Measurements from ENCODE around the gene CFAP53.

CFAP53 gene, protein sequence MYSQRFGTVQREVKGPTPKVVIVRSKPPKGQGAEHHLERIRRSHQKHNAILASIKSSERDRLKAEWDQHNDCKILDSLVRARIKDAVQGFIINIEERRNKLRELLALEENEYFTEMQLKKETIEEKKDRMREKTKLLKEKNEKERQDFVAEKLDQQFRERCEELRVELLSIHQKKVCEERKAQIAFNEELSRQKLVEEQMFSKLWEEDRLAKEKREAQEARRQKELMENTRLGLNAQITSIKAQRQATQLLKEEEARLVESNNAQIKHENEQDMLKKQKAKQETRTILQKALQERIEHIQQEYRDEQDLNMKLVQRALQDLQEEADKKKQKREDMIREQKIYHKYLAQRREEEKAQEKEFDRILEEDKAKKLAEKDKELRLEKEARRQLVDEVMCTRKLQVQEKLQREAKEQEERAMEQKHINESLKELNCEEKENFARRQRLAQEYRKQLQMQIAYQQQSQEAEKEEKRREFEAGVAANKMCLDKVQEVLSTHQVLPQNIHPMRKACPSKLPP

DNA sequence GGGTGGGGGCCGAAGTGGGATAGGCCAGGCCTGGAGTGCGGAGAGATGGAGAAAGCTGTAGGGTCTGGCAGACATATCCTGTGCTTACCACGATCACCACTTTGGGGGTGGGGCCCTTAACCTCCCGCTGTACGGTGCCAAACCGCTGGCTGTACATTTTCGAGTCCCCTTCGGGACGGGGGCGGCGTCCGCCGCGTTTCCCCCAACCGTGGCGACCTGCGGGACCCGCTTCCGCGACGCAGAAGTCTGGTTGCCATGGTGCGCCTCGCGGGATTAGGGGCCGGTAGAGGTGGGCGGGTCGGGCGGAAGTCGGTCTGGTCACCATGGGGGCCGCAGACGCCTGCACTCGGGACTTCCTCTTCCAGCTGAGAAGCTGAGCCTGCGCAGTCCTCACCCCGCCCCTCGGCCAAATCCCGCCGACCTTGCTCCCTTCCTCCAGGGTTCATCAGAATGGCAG is at the start of gene CFAP53:
CFAP53 (minus strand) TSS at position 248 of the 457 bp plus-strand sequence; CDS start at position 157, 91 bp downstream.
- peak within 1 kb of the TSS; percentile 68 for H3K4me3 ChIP-seq (ENCODE audit: insufficient read length, low read depth)
- peak; percentile 71 for DNase-seq (ENCODE audit: low read depth, low spot score)
- H3K27me3 ChIP-seq (ENCODE audit: insufficient read depth, insufficient read length): no peaks in the 10 kb centered on the region
- TF ChIP-seq YY1 (IDR thresholded peaks at IDR 0.05; ENCODE audit: insufficient read depth, insufficient read length) (no peak), ZNF274 (IDR thresholded peaks at IDR 0.05; ENCODE audit: low read depth, low read length) (no peak), SUZ12 (IDR thresholded peaks at IDR 0.05; ENCODE audit: extremely low read depth, insufficient read depth, insufficient read length) (no peak)
- H3K9me3 ChIP-seq (ENCODE audit: insufficient read depth, low read length): no peaks in the 10 kb centered on the region
- H3K9ac ChIP-seq (ENCODE audit: insufficient read length, low read depth): peak within 1 kb of the TSS; percentile 80
- peaks cover 21% of the 10 kb centered on the region for H3K36me3 ChIP-seq (ENCODE audit: insufficient read depth, insufficient read length, low read length)
- no peaks in the 10 kb centered on the region for H3K4me1 ChIP-seq (ENCODE audit: insufficient read depth, insufficient read length)

DNA sequence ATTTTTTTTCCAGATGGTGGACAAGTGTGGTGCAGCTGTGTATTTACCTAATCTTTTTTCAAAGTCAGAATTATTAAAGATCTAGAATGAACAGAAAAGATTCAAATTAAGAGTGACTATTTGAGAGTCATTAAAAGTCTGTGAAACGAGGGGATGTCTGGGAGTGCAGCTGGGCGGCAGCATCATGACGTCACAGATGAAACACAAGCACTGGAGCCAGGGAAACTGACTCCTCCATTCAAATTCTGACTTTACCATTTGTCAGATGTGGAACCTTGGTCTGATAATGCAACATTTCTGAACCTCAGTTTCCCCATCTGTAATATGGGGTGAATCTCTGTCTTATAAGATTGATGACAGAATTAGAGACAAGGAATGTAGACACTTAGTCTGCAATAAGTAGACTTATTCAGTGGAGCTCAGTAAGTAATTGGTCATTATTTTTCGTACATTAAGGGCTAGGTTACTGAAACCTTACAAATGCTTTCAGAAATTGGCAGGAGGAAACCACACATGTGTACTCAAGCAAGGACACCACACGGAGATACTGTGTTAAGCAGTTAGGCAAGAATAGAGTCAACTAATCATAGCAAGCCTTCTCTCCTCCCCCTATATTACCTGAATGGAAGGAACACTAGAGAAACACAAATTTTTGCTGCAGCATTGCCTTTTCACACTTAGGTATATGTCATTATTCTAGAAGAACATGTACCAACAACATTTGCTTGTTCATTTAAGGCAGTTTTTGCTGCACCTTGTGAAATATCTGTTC is 49.0 kb upstream of the CFAP53 start:
- TF ChIP-seq YY1 (IDR thresholded peaks at IDR 0.05; ENCODE audit: insufficient read depth, insufficient read length) (no peak), SUZ12 (IDR thresholded peaks at IDR 0.05; ENCODE audit: extremely low read depth, insufficient read depth, insufficient read length) (no peak), ZNF274 (IDR thresholded peaks at IDR 0.05; ENCODE audit: low read depth, low read length) (no peak)
- Histone ChIP-seq H3K27me3 (ENCODE audit: insufficient read depth, insufficient read length) (no peaks in the 10 kb centered on the region), H3K4me1 (ENCODE audit: insufficient read depth, insufficient read length) (no peaks in the 10 kb centered on the region), H3K36me3 (ENCODE audit: insufficient read depth, insufficient read length, low read length) (no peaks in the 10 kb centered on the region), H3K9me3 (ENCODE audit: insufficient read depth, low read length) (no peaks in the 10 kb centered on the region), H3K9ac (ENCODE audit: insufficient read length, low read depth) (no peak overlapping the region), H3K4me3 (ENCODE audit: insufficient read length, low read depth) (no peak overlapping the region)
- no peak for DNase-seq (ENCODE audit: low read depth, low spot score)

GRCh38 chr18:50313873-50314460 is 47.7 kb upstream of the CFAP53 start:
- Histone ChIP-seq H3K4me3 (ENCODE audit: insufficient read length, low read depth) (no peak overlapping the region), H3K9me3 (ENCODE audit: insufficient read depth, low read length) (no peaks in the 10 kb centered on the region), H3K4me1 (ENCODE audit: insufficient read depth, insufficient read length) (no peaks in the 10 kb centered on the region), H3K36me3 (ENCODE audit: insufficient read depth, insufficient read length, low read length) (no peaks in the 10 kb centered on the region), H3K9ac (ENCODE audit: insufficient read length, low read depth) (no peak overlapping the region), H3K27me3 (ENCODE audit: insufficient read depth, insufficient read length) (peaks cover 3% of the 10 kb centered on the region)
- no peak for DNase-seq (ENCODE audit: low read depth, low spot score)
- no peak for TF ChIP-seq ZNF274 (IDR thresholded peaks at IDR 0.05; ENCODE audit: low read depth, low read length)
- no peak for TF ChIP-seq SUZ12 (IDR thresholded peaks at IDR 0.05; ENCODE audit: extremely low read depth, insufficient read depth, insufficient read length)
- no peak for TF ChIP-seq YY1 (IDR thresholded peaks at IDR 0.05; ENCODE audit: insufficient read depth, insufficient read length)

GRCh38 chr18:50313031-50313607 is 46.8 kb upstream of the CFAP53 start:
- peaks cover 11% of the 10 kb centered on the region for H3K27me3 ChIP-seq (ENCODE audit: insufficient read depth, insufficient read length)
- no peaks in the 10 kb centered on the region for H3K9me3 ChIP-seq (ENCODE audit: insufficient read depth, low read length)
- H3K36me3 ChIP-seq (ENCODE audit: insufficient read depth, insufficient read length, low read length): no peaks in the 10 kb centered on the region
- H3K4me1 ChIP-seq (ENCODE audit: insufficient read depth, insufficient read length): no peaks in the 10 kb centered on the region
- no peak for DNase-seq (ENCODE audit: low read depth, low spot score)
- no peak overlapping the region for H3K9ac ChIP-seq (ENCODE audit: insufficient read length, low read depth)
- H3K4me3 ChIP-seq (ENCODE audit: insufficient read length, low read depth): no peak overlapping the region
- no peak for TF ChIP-seq SUZ12 (IDR thresholded peaks at IDR 0.05; ENCODE audit: extremely low read depth, insufficient read depth, insufficient read length)
- no peak for TF ChIP-seq YY1 (IDR thresholded peaks at IDR 0.05; ENCODE audit: insufficient read depth, insufficient read length)
- no peak for TF ChIP-seq ZNF274 (IDR thresholded peaks at IDR 0.05; ENCODE audit: low read depth, low read length)

GRCh38 chr18:50312296-50313030 is 46.2 kb upstream of the CFAP53 start:
- Histone ChIP-seq H3K9me3 (ENCODE audit: insufficient read depth, low read length) (no peaks in the 10 kb centered on the region), H3K4me3 (ENCODE audit: insufficient read length, low read depth) (no peak overlapping the region), H3K9ac (ENCODE audit: insufficient read length, low read depth) (no peak overlapping the region), H3K4me1 (ENCODE audit: insufficient read depth, insufficient read length) (no peaks in the 10 kb centered on the region), H3K27me3 (ENCODE audit: insufficient read depth, insufficient read length) (peaks cover 14% of the 10 kb centered on the region), H3K36me3 (ENCODE audit: insufficient read depth, insufficient read length, low read length) (no peaks in the 10 kb centered on the region)
- DNase-seq (ENCODE audit: low read depth, low spot score): no peak
- TF ChIP-seq ZNF274 (IDR thresholded peaks at IDR 0.05; ENCODE audit: low read depth, low read length): no peak
- TF ChIP-seq YY1 (IDR thresholded peaks at IDR 0.05; ENCODE audit: insufficient read depth, insufficient read length): no peak
- no peak for TF ChIP-seq SUZ12 (IDR thresholded peaks at IDR 0.05; ENCODE audit: extremely low read depth, insufficient read depth, insufficient read length)

- Histone ChIP-seq H3K9me3 (ENCODE audit: insufficient read depth, low read length) (no peaks in the 10 kb centered on the region), H3K27me3 (ENCODE audit: insufficient read depth, insufficient read length) (peaks cover 21% of the 10 kb centered on the region), H3K9ac (ENCODE audit: insufficient read length, low read depth) (no peak overlapping the region), H3K4me3 (ENCODE audit: insufficient read length, low read depth) (no peak overlapping the region), H3K36me3 (ENCODE audit: insufficient read depth, insufficient read length, low read length) (no peaks in the 10 kb centered on the region), H3K4me1 (ENCODE audit: insufficient read depth, insufficient read length) (no peaks in the 10 kb centered on the region)
- no peak for DNase-seq (ENCODE audit: low read depth, low spot score)
- TF ChIP-seq ZNF274 (IDR thresholded peaks at IDR 0.05; ENCODE audit: low read depth, low read length) (no peak), SUZ12 (IDR thresholded peaks at IDR 0.05; ENCODE audit: extremely low read depth, insufficient read depth, insufficient read length) (no peak), YY1 (IDR thresholded peaks at IDR 0.05; ENCODE audit: insufficient read depth, insufficient read length) (no peak)
Measured at GRCh38 chr18:50311650-50312049, 45.4 kb upstream of the CFAP53 start.

All from NT2/D1 (cell line).